ENCODE measurements around the gene MARCO.

DNA sequence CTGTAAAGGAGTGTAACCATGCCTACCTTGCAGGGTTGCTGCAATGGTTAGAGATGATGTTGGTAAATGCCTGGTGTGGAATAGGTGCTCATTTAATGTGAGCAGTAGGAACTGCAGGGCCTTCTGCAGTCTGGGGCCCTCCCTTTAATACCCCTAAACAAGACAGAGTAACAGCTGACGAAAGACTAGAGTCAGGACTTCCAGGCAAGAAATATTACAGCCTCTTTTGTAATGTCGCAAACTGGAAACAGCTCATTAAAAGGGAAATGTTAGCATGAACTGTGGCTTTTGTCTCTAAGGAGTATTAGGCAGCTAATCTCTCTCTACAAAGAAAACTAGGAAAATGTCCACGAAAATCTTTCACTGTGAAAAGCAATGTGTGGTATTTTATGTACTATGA lies 26.0 kb downstream of the MARCO start:
- no peak for TF ChIP-seq POLR2A (IDR thresholded peaks at IDR 0.05)
- no peak for TF ChIP-seq POLR2AphosphoS5 (IDR thresholded peaks at IDR 0.05)

All from prostate gland (tissue), 1 donor.